ENCODE measurements around the gene MCC.
A peak's percentile ranks its signal among the peaks of the same experiment; 100 is the strongest.

Gene MCC

GRCh38 chr5:113153512-113154097 lies 334.6 kb downstream of the MCC start:
- no peak overlapping the region for H3K4me3 ChIP-seq (ENCODE audit: low read length)
- no peak for DNase-seq (ENCODE audit: low read depth)
- no peak for TF ChIP-seq CTCF (conservative IDR thresholded peaks at IDR 0.05; ENCODE audit: low read depth, low read length)

DNA sequence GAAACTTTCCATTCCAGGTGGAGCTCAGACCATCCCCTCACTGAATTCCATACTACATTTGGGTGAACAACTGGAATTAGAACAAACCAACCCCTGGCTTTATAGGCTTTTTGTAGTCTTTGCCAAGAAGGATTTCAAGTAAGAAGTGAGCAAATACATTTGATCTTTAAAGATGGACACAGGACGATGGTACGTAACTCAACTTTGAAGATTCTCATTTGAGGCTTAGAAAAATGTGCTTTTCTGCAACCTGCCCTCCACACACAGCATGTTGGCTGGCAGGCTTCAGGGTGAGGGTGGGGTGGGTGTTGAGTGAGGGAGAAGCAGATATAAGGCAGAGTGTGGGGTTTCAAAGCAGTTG lies 335.9 kb downstream of the MCC start:
- no peak overlapping the region for H3K4me3 ChIP-seq (ENCODE audit: low read length)
- DNase-seq (ENCODE audit: low read depth): no peak
- TF ChIP-seq CTCF (conservative IDR thresholded peaks at IDR 0.05; ENCODE audit: low read depth, low read length): no peak

GRCh38 chr5:113151641-113152379 lies 336.4 kb downstream of the MCC start:
- no peak for DNase-seq (ENCODE audit: low read depth)
- no peak overlapping the region for H3K4me3 ChIP-seq (ENCODE audit: low read length)
- no peak for TF ChIP-seq CTCF (conservative IDR thresholded peaks at IDR 0.05; ENCODE audit: low read depth, low read length)

DNA sequence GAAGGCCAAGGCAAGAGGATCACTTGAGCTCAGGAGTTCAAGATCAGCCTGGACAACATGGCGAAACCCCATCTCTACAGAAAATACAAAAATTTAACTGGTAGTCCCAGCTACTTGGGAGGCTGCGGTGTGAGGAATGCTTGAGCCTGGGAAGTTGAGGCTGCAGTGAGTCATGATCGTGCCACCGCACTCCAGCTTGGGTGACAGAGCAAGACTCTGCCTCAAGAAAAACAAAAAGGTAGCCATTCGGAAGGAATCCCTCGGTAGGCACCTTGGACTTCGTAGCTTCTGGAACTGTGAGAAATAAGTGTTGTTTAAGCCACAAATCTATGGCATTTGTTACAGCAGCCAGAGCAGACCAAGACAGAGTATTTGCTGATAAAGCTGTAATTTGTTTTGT lies 337.4 kb downstream of the MCC start:
- TF ChIP-seq CTCF (conservative IDR thresholded peaks at IDR 0.05; ENCODE audit: low read depth, low read length): no peak
- no peak for DNase-seq (ENCODE audit: low read depth)
- H3K4me3 ChIP-seq (ENCODE audit: low read length): no peak overlapping the region

DNA sequence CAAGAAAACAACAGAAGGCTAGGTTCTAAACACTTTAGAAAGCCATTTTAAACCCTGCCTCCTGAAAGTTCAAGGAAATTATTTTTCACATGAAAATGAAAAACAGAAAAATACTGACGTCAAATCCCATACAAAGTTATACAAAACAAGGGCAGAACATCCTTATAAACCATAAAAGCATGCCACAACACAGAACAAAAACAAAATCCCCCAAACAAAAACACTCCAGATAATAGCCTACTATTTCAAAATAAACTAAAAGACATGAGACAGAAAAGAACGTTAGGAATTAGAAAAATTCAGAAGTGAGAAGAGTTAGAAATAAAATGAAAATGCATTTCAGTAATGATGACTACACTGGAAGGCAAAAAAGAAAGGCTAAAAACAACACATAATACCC lies 338.0 kb downstream of the MCC start:
- no peak for TF ChIP-seq CTCF (conservative IDR thresholded peaks at IDR 0.05; ENCODE audit: low read depth, low read length)
- H3K4me3 ChIP-seq (ENCODE audit: low read length): no peak overlapping the region
- no peak for DNase-seq (ENCODE audit: low read depth)

DNA sequence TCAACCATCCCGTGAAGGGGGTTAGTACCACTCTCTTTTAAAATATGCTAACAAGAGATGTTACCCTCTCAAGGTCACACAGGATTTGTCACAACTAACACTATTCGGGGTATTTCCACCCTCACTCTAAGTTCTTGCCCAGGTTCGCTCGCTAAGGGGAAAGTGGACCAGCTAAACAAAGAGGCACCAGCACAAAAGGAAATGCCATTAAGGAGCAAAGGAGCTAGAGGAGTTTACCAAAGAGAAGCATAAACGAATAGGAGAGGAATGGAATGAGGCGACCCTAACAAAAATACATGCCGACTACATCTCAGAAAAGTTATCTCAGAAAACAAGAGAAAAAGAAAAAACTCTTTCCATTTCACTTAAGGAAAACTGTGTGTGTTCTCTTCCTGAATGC lies 340.7 kb downstream of the MCC start:
- no peak for TF ChIP-seq CTCF (conservative IDR thresholded peaks at IDR 0.05; ENCODE audit: low read depth, low read length)
- H3K4me3 ChIP-seq (ENCODE audit: low read length): no peak overlapping the region
- no peak for DNase-seq (ENCODE audit: low read depth)

- no peak overlapping the region for H3K4me3 ChIP-seq (ENCODE audit: low read length)
- peak; percentile 96 for DNase-seq (ENCODE audit: low read depth)
- no peak for TF ChIP-seq CTCF (conservative IDR thresholded peaks at IDR 0.05; ENCODE audit: low read depth, low read length)
Measured at GRCh38 chr5:113147101-113147508, 341.1 kb downstream of the MCC start.
